ENCODE data around the gene GBF1. TPM values are rescaled to one million over a fixed set of nuclear protein-coding genes. Genes with fewer than 3 reads are reported as not detected.

Gene GBF1
- total RNA-seq, 1 experiment from 2014 or later, result 25.1 TPM

GRCh38 chr10:102274062-102274461, 28.7 kb downstream of the GBF1 start:
- no peaks in the 10 kb centered on the region for H3K36me3 ChIP-seq (replicated peaks; ENCODE audit: control insufficient read depth, insufficient read depth, low read length)
- no peak overlapping the region for H3K4me3 ChIP-seq (ENCODE audit: insufficient read depth, low read depth, low read length)
- no peak for DNase-seq
- H3K27me3 ChIP-seq (ENCODE audit: control insufficient read depth, insufficient read depth, low read length), result no peaks in the 10 kb centered on the region

DNA sequence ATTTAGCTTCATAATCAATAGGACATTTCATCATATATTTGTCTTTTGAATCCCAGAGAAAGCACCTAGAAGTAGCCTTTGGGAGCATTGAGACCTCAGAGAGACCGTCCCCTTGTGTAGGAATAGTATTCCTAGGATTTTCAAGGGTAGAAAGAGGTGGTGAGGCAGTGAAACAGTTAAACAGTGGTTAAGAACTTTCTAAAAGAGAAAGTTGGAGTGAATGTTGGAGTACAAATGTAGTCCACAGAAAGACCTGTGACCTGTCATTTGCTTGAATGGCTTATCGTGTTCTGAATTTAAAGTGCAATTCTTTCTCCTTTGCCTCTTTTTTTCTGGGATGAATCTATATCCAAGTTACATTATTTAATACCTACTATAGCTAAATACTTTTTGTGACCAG, 30.0 kb downstream of the GBF1 start:
- H3K36me3 ChIP-seq (replicated peaks; ENCODE audit: control insufficient read depth, insufficient read depth, low read length), result no peaks in the 10 kb centered on the region
- H3K27me3 ChIP-seq (ENCODE audit: control insufficient read depth, insufficient read depth, low read length), result no peaks in the 10 kb centered on the region
- no peak for DNase-seq

GRCh38 chr10:102279104-102279503, 33.8 kb downstream of the GBF1 start:
- H3K4me3 ChIP-seq (ENCODE audit: insufficient read depth, low read depth, low read length), result no peak overlapping the region

More for the DNA sequence above, 30.0 kb downstream of the GBF1 start:
- H3K4me3 ChIP-seq (ENCODE audit: insufficient read depth, low read depth, low read length), result no peak overlapping the region

DNA sequence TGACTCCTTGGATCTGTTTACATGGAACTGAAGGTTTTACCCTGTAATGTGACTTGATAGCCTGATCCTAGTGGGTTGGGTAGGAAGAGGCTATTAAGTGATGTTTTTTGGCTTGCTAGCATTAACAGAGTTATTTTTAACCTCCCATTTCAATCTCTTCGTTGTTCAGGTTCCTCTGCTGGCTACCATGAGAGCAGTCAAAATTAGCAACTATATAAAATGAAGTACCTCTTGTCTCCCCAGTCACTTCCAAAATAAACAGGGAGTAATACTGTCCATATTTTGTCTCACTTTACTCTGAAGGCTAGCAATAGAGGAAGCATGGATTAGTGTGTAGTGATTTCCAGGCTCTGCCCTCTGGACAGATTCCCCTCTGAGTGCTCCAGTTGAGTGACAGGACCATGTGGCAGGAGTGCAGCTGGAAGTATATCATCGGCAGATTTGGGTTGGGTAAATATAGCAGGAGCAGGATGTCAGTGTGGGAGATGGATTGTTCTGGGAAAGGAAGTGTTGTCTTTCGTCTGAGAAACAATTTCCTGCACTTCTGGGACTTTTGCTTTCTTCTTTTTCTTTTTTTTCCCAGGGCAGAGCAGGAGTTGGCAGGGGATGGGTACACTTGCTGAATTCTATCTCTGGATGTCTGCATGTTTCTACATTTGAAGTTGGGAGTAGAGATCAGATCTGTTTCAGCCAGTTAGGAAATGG, 35.2 kb downstream of the GBF1 start:
- H3K4me3 ChIP-seq (ENCODE audit: insufficient read depth, low read depth, low read length), result no peak overlapping the region
- DNase-seq, result no peak
- H3K36me3 ChIP-seq (replicated peaks; ENCODE audit: control insufficient read depth, insufficient read depth, low read length), result no peaks in the 10 kb centered on the region

More at GRCh38 chr10:102279104-102279503, 33.8 kb downstream of the GBF1 start:
- no peaks in the 10 kb centered on the region for H3K27me3 ChIP-seq (ENCODE audit: control insufficient read depth, insufficient read depth, low read length)
- no peaks in the 10 kb centered on the region for H3K36me3 ChIP-seq (replicated peaks; ENCODE audit: control insufficient read depth, insufficient read depth, low read length)
- DNase-seq, result no peak

DNA sequence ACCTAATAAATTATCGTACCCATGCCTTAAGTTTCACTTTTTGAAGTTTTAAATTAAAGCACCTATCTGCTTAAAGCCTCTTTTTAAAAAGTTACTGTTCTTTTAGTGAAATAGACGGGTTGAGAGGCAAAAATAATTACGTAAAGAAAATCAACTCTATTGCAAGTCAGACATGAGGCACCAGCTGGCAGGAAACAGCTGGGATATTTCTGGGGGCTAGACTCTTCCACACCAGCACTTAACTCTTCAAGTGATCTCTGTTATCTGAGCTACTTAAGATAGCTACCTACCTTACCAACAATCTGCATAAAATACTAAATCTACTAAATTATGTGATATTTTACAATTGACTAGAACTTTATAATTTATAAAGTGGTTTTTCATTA, 35.8 kb downstream of the GBF1 start:
- Histone ChIP-seq H3K4me3 (ENCODE audit: insufficient read depth, low read depth, low read length) (no peak overlapping the region), H3K36me3 (replicated peaks; ENCODE audit: control insufficient read depth, insufficient read depth, low read length) (no peaks in the 10 kb centered on the region), H3K27me3 (ENCODE audit: control insufficient read depth, insufficient read depth, low read length) (no peaks in the 10 kb centered on the region)
- DNase-seq, result no peak

More for the DNA sequence above, 35.2 kb downstream of the GBF1 start:
- H3K27me3 ChIP-seq (ENCODE audit: control insufficient read depth, insufficient read depth, low read length), result no peaks in the 10 kb centered on the region

- H3K36me3 ChIP-seq (replicated peaks; ENCODE audit: control insufficient read depth, insufficient read depth, low read length), result no peaks in the 10 kb centered on the region
- H3K4me3 ChIP-seq (ENCODE audit: insufficient read depth, low read depth, low read length), result no peak overlapping the region
- DNase-seq, result no peak
- H3K27me3 ChIP-seq (ENCODE audit: control insufficient read depth, insufficient read depth, low read length), result no peaks in the 10 kb centered on the region
Measured at GRCh38 chr10:102283488-102283887, 38.2 kb downstream of the GBF1 start.

DNA sequence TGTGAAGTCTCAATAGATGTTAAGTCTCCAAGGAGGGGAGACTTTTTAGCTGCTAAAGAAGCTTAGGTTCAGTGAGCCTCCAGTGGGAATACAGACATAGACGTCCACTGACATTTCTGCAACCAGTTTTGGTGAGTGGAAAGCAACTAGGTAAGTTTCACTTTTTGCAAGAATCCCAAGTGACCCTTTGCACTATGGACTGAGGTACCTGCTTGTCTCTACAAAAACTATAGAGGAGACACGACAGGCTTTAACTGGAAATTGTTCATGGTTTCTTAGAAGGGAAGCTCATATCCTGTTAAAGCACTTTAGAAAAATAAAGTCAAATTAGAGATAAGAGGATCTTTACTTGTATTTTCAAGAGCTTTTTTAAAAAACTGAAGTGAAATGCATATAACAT, 38.6 kb downstream of the GBF1 start:
- H3K36me3 ChIP-seq (replicated peaks; ENCODE audit: control insufficient read depth, insufficient read depth, low read length), result no peaks in the 10 kb centered on the region
- no peaks in the 10 kb centered on the region for H3K27me3 ChIP-seq (ENCODE audit: control insufficient read depth, insufficient read depth, low read length)
- H3K4me3 ChIP-seq (ENCODE audit: insufficient read depth, low read depth, low read length), result no peak overlapping the region
- DNase-seq, result no peak

DNA sequence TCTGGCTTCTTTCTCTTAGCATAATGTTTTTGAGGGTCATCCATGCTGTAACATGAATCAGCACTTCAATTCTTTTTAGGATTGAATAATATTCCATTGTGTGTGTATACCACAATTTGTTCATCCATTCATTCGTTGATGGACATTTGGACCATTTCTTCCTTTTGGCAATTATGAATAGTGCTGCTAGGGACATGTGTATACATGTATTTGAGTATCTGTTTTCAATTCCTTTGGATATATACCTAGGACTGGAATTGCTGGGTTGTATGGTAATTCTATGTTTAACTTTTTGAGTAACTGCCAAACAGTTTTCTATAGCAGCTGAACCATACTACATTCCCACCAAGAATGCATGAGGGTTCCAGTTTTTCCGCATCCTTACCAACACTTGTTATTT, 39.2 kb downstream of the GBF1 start:
- no peak for DNase-seq
- Histone ChIP-seq H3K4me3 (ENCODE audit: insufficient read depth, low read depth, low read length) (no peak overlapping the region), H3K36me3 (replicated peaks; ENCODE audit: control insufficient read depth, insufficient read depth, low read length) (no peaks in the 10 kb centered on the region), H3K27me3 (ENCODE audit: control insufficient read depth, insufficient read depth, low read length) (no peaks in the 10 kb centered on the region)

DNA sequence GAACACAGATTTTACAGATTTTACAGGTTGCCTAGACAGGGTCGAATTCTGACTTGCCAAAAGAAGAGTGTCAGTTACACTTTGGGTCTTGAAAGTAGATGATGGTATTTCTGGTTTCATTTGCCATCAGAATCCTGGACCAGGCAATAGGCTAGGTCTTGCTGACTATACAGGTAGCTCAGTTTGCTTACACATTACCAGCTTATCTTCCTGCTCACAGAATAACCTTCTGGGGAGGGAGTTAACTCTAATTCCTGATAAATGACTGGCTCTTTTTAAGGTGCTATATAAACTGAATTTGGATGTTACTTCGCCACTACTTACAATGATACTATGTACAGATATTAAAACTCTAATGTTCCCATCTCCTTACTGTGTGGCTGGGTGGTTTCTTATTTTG, 39.8 kb downstream of the GBF1 start:
- no peaks in the 10 kb centered on the region for H3K27me3 ChIP-seq (ENCODE audit: control insufficient read depth, insufficient read depth, low read length)
- H3K36me3 ChIP-seq (replicated peaks; ENCODE audit: control insufficient read depth, insufficient read depth, low read length), result no peaks in the 10 kb centered on the region
- H3K4me3 ChIP-seq (ENCODE audit: insufficient read depth, low read depth, low read length), result no peak overlapping the region
- no peak for DNase-seq

DNA sequence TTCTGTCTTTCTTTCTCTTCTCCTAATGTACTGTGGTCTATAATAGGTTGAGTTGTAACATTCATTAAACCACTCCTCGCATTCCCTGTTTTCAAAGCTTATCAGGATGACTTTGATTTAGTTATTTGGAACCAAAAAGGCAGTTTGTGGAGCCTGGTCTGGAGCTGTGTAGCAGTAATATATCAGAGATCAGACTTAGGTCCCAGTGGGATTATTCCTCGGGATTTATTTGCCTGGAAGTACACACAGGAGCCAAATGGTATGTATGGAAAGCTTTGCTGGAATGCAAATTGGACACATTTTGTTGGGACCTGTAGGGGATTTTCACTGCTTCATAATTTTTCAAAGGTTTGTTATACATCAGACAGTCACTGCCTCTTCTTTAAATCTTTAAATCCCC, 40.9 kb downstream of the GBF1 start:
- no peak for DNase-seq
- Histone ChIP-seq H3K27me3 (ENCODE audit: control insufficient read depth, insufficient read depth, low read length) (no peaks in the 10 kb centered on the region), H3K36me3 (replicated peaks; ENCODE audit: control insufficient read depth, insufficient read depth, low read length) (no peaks in the 10 kb centered on the region), H3K4me3 (ENCODE audit: insufficient read depth, low read depth, low read length) (no peak overlapping the region)

DNA sequence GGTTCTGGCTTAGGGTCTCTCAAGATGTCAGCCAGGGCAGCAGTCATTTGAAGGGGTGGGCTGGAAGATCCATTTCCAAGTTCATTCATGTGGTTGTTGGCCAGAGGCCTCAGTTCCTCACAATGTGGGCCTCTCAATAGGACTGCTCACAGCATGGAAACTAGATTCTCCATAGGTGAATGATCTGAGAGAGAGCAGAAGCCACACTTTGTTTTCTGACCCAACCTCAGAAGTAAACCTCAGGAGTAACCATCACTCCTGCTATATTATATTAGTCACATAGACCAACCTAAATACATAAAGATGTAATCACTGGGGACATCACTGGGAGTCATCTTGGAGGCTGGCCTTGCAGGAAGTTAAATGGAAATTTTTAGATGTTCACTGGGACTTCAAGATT, 42.2 kb downstream of the GBF1 start:
- DNase-seq, result no peak
- H3K4me3 ChIP-seq (ENCODE audit: insufficient read depth, low read depth, low read length), result no peak overlapping the region
- no peaks in the 10 kb centered on the region for H3K27me3 ChIP-seq (ENCODE audit: control insufficient read depth, insufficient read depth, low read length)
- no peaks in the 10 kb centered on the region for H3K36me3 ChIP-seq (replicated peaks; ENCODE audit: control insufficient read depth, insufficient read depth, low read length)

DNA sequence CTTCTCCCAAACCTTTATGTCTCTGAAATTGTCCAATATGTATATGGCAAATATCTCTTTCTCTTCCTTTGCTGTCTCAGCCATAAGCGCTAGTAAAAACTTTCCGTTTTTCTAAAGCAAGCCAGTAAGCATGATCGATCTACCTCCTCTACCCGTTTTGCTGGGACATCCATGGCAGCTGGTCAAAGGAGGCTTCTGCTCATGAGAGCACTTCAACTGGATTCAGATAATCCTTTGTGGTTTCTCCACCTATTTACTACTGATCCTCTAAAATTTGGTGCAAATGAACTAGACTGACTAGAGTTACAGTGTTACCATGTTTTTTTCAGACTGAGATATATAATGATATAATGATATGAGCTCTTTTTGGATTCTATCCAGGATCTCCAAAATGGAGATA, 42.7 kb downstream of the GBF1 start:
- no peaks in the 10 kb centered on the region for H3K36me3 ChIP-seq (replicated peaks; ENCODE audit: control insufficient read depth, insufficient read depth, low read length)
- no peak for DNase-seq
- no peaks in the 10 kb centered on the region for H3K27me3 ChIP-seq (ENCODE audit: control insufficient read depth, insufficient read depth, low read length)
- no peak overlapping the region for H3K4me3 ChIP-seq (ENCODE audit: insufficient read depth, low read depth, low read length)

GRCh38 chr10:102289356-102289755, 44.0 kb downstream of the GBF1 start:
- Histone ChIP-seq H3K4me3 (ENCODE audit: insufficient read depth, low read depth, low read length) (no peak overlapping the region), H3K27me3 (ENCODE audit: control insufficient read depth, insufficient read depth, low read length) (no peaks in the 10 kb centered on the region), H3K36me3 (replicated peaks; ENCODE audit: control insufficient read depth, insufficient read depth, low read length) (no peaks in the 10 kb centered on the region)
- DNase-seq, result no peak

DNA sequence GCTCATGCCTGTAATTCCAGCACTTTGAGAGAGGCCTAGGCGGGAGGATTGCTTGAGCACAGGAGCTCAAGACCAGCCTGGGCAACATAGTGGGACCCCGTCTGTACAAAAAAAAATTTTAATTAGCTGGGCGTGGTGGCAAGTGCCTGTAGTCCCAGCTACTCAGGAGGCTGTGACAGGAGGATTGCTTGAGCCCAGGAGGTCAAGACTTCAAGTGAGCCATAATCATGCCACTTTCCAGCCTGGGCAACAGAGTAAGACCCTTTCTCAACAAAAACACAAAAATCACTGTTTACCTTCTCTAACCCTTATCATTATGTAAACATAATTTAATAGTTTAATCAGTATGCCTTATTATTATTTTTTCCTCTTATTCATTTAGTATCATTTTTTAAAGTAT, 44.5 kb downstream of the GBF1 start:
- Histone ChIP-seq H3K4me3 (ENCODE audit: insufficient read depth, low read depth, low read length) (no peak overlapping the region), H3K27me3 (ENCODE audit: control insufficient read depth, insufficient read depth, low read length) (no peaks in the 10 kb centered on the region), H3K36me3 (replicated peaks; ENCODE audit: control insufficient read depth, insufficient read depth, low read length) (no peaks in the 10 kb centered on the region)
- DNase-seq, result no peak

- DNase-seq, result no peak
- no peak overlapping the region for H3K4me3 ChIP-seq (ENCODE audit: insufficient read depth, low read depth, low read length)
- H3K36me3 ChIP-seq (replicated peaks; ENCODE audit: control insufficient read depth, insufficient read depth, low read length), result no peaks in the 10 kb centered on the region
- no peaks in the 10 kb centered on the region for H3K27me3 ChIP-seq (ENCODE audit: control insufficient read depth, insufficient read depth, low read length)
Measured at GRCh38 chr10:102291221-102291905, 46.0 kb downstream of the GBF1 start.
